ENCODE results near the gene LIMS1.

GRCh38 chr2:108555572-108555971 lies 21.3 kb downstream of the LIMS1 start:
- TF ChIP-seq CTCF (IDR thresholded peaks at IDR 0.05) = no peak
- TF ChIP-seq POLR2A (IDR thresholded peaks at IDR 0.05) = no peak
- no peak for TF ChIP-seq POLR2AphosphoS5 (IDR thresholded peaks at IDR 0.05)
